ENCODE results near the gene AARS1.
"Not testable (repeated sequence)": the region's sequence is repeated elsewhere in the genome, so short reads cannot be mapped to it uniquely, and the experiment has no call there.

AARS1 gene

GRCh38 chr16:70289229-70290094, at the start of gene AARS1:
Gene AARS1 (minus strand): TSS chr16:70289506. CDS start chr16:70282763, 6,743 bp downstream.
- DNase-seq: peak; percentile 84

- no peak for DNase-seq
Observed at GRCh38 chr16:70337814-70338213, 48.5 kb upstream of the AARS1 start.

GRCh38 chr16:70332728-70333127, 43.4 kb upstream of the AARS1 start:
- not testable (repeated sequence) for DNase-seq

GRCh38 chr16:70331588-70332358, 42.5 kb upstream of the AARS1 start:
- DNase-seq: no peak

GRCh38 chr16:70331091-70331490, 41.8 kb upstream of the AARS1 start:
- no peak for DNase-seq

GRCh38 chr16:70324998-70325747, 35.9 kb upstream of the AARS1 start:
- no peak for DNase-seq

GRCh38 chr16:70320121-70320520, 30.8 kb upstream of the AARS1 start:
- DNase-seq: no peak

- not testable (repeated sequence) for DNase-seq
Observed at GRCh38 chr16:70307726-70308125, 18.4 kb upstream of the AARS1 start.

GRCh38 chr16:70306880-70307279, 17.6 kb upstream of the AARS1 start:
- no peak for DNase-seq

GRCh38 chr16:70304892-70305448, 15.7 kb upstream of the AARS1 start:
- no peak for DNase-seq

- DNase-seq: no peak
Observed at GRCh38 chr16:70302745-70303144, 13.4 kb upstream of the AARS1 start.

GRCh38 chr16:70301121-70301520, 11.8 kb upstream of the AARS1 start:
- no peak for DNase-seq

GRCh38 chr16:70298988-70299938, 10.0 kb upstream of the AARS1 start, which contains the start of gene DDX19B:
Gene DDX19B (plus strand): TSS chr16:70299186. CDS start chr16:70299298, 112 bp downstream.
- DNase-seq: no peak

GRCh38 chr16:70295634-70296033, 6.3 kb upstream of the AARS1 start:
- DNase-seq: no peak

- DNase-seq: no peak
Observed at GRCh38 chr16:70294385-70295025, 5.2 kb upstream of the AARS1 start.

GRCh38 chr16:70292148-70292547, 2.8 kb upstream of the AARS1 start:
- not testable (repeated sequence) for DNase-seq

GRCh38 chr16:70290949-70291519, 1.7 kb upstream of the AARS1 start:
- no peak for DNase-seq

GRCh38 chr16:70287304-70287971, 1.9 kb downstream of the AARS1 start:
- not testable (repeated sequence) for DNase-seq

GRCh38 chr16:70276392-70276791, 12.9 kb downstream of the AARS1 start:
- no peak for DNase-seq

- DNase-seq: no peak
Observed at GRCh38 chr16:70271696-70272095, 17.6 kb downstream of the AARS1 start.
